GM10248 (cell line): ENCODE results near the gene PPM1F.

Experiments
- CTCF ChIA-PET: fragments of 300-600 bp; sonication (Branson Sonifier 250); formaldehyde crosslinking; extraction: SDS; loops from one replicate; lab custom pipeline; 2021; ENCODE audit warnings: antibody characterized with exemption; lab: Yijun Ruan, JAX
- POLR2A ChIA-PET: fragments of 350-650 bp; sonication (Branson Sonifier 250); formaldehyde crosslinking; extraction: SDS; loops from one replicate; lab custom pipeline; 2020; ENCODE audit warnings: antibody characterized with exemption; lab: Yijun Ruan, JAX
- DNase-seq: peaks from one replicate; pipeline ENCODE4 v3.0.0; 2012; ENCODE audit errors: extremely low spot score
- TF ChIP-seq, protein P1 (sequence below): IDR thresholded peaks from 2 replicates; pipeline ENCODE4 v1.5.1; 2012; ENCODE audit warnings: mild to moderate bottlenecking, low read depth; ENCODE audit errors: extremely low read depth, missing control alignments, control extremely low read depth

PPM1F gene

DNA sequence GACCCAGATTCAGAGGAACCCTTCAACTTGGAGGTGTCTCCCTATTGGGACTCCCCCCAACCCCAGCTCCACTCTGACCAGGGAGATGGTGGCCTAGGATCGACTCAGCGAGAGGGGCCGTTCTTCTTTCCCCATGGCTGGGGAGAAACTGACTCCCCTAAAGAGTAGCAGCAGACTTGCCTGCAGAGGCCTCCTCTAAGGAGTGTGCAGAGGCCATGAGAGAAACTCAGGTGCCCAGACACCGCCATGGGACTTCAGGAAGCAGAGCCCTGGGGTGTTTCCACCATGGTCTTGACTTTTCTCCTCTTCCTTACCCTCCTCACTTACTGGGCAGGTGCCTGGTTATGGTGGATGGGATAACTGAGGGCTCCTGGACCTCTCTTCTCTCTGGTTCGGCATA is 32.6 kb upstream of the PPM1F start:
- CTCF ChIA-PET = interaction anchor here (1.0 to 1.3 kb wide), 4 partner anchors 9 to 75 kb away, joined by 3 to 8 read pairs (median 4); no protein-coding TSS in a partner anchor
- no peak for DNase-seq
- TF ChIP-seq, protein P1, sequence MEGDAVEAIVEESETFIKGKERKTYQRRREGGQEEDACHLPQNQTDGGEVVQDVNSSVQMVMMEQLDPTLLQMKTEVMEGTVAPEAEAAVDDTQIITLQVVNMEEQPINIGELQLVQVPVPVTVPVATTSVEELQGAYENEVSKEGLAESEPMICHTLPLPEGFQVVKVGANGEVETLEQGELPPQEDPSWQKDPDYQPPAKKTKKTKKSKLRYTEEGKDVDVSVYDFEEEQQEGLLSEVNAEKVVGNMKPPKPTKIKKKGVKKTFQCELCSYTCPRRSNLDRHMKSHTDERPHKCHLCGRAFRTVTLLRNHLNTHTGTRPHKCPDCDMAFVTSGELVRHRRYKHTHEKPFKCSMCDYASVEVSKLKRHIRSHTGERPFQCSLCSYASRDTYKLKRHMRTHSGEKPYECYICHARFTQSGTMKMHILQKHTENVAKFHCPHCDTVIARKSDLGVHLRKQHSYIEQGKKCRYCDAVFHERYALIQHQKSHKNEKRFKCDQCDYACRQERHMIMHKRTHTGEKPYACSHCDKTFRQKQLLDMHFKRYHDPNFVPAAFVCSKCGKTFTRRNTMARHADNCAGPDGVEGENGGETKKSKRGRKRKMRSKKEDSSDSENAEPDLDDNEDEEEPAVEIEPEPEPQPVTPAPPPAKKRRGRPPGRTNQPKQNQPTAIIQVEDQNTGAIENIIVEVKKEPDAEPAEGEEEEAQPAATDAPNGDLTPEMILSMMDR = no peak
- POLR2A ChIA-PET = no interaction called here

DNA sequence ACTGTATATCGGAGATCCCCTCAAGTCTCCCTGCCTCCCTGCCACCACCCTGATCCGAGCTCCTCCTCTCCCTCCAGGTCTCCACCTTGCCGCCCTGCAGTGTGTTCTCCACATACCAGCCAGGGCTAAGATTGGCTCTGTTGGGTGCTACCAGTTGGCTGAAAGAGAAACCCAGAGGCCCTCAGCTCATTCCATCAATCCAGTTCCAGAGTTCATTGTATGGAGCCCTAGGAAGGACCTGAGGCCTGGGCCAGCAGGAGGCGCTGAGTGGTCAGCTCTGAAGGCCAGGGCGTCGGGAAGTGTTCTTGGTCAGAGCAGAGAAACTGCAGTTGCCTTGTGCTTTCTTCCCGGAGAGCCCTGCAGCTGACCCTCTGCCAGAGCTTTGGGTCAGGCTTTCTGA is 32.1 kb upstream of the PPM1F start:
- peak; percentile 55 for DNase-seq
- ChIA-PET CTCF (interaction anchor here (1.0 to 1.3 kb wide), 4 partner anchors 10 to 76 kb away, joined by 3 to 8 read pairs (median 4); no protein-coding TSS in a partner anchor), POLR2A (no interaction called here)
- TF ChIP-seq, protein P1 = peak; percentile 54

DNA sequence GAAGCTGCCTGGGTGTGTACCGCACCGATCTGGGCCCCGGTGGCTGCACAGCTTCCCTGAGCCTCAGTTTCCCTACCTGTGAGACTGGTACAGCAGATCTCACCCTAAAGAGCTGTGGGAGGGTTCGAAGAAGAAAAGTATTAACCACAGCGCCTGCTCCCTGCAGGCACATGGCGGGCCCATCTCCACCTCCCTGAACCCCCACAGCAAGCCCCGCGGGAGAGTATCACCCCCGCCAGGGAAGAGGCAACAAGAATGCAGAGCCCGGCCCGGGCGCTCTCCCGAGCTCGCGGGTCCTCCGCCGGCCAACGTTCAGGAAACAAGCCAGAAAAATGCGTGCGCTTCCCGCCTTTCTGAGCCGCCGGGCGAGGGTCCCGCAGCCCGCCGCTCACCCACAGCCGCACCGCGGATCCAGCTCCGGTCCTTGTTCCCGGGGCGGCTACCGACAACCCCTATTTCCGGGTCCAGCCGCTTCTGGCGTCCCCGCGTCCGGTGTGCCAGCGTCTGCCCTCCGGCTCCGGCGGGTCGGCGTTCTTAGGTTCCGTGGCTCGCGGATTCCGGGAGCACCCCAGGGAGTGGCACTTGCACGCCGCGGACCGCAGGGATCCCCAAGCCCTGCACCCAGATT is 29.8 kb upstream of the PPM1F start, which contains the start of gene TOP3B:
Gene TOP3B, minus strand, starts transcription at position 450 of the 628 bp plus-strand sequence. CDS start 7,078 bp downstream, outside the sequence.
- peak; percentile 93 for DNase-seq
- POLR2A ChIA-PET = no interaction called here
- TF ChIP-seq, protein P1 = no peak
- CTCF ChIA-PET = interaction anchor here (0.8 to 3.3 kb wide), 4 partner anchors 11 to 44 kb away, joined by 3 to 47 read pairs (median 12); no protein-coding TSS in a partner anchor

DNA sequence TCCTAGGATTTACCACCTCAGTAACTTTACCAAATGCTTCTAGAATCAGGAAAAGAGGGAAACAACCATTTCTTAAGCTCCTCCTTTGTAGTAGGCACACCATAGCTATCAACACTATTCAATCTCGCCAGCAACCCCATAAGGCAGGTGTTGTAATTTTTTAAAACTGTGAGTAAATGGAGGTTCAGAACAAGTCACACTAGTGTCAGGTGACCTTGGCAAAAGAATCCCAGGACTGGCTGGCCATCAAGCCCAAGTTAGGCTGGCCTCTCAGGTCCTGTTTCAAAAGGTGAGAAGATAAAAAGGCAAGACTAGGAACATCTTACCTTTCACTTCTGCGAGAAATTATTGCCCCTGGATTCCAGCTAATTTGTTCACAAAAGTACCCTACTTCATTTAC is 29.2 kb upstream of the PPM1F start:
- DNase-seq = no peak
- POLR2A ChIA-PET = no interaction called here
- TF ChIP-seq, protein P1 = no peak
- CTCF ChIA-PET = interaction anchor here (0.8 to 3.3 kb wide), 4 partner anchors 10 to 44 kb away, joined by 3 to 47 read pairs (median 12); no protein-coding TSS in a partner anchor

DNA sequence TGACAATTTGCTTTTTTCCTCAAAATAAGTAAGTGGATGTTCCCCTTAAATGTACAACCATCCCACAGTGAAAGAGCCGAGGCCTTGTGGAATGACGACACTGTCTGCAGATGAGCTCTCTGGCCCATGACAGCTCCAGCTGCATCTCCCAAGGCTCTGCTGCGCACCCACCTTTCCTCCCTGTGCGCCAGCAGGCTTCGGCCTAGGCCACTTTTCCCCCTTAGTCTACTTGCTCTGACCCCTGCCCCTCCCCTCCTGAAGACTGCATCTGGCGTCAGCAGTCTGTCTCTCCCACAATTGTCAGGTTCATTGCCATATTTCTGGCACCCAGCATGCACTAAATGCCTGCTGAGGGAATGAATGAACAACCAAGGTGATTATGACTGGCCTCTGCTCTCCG is 27.9 kb upstream of the PPM1F start:
- ChIA-PET CTCF (interaction anchor here (2.5 to 3.3 kb wide), 3 partner anchors 9 to 43 kb away, joined by 9 to 47 read pairs (median 14); no protein-coding TSS in a partner anchor), POLR2A (no interaction called here)
- no peak for DNase-seq
- TF ChIP-seq, protein P1 = no peak

DNA sequence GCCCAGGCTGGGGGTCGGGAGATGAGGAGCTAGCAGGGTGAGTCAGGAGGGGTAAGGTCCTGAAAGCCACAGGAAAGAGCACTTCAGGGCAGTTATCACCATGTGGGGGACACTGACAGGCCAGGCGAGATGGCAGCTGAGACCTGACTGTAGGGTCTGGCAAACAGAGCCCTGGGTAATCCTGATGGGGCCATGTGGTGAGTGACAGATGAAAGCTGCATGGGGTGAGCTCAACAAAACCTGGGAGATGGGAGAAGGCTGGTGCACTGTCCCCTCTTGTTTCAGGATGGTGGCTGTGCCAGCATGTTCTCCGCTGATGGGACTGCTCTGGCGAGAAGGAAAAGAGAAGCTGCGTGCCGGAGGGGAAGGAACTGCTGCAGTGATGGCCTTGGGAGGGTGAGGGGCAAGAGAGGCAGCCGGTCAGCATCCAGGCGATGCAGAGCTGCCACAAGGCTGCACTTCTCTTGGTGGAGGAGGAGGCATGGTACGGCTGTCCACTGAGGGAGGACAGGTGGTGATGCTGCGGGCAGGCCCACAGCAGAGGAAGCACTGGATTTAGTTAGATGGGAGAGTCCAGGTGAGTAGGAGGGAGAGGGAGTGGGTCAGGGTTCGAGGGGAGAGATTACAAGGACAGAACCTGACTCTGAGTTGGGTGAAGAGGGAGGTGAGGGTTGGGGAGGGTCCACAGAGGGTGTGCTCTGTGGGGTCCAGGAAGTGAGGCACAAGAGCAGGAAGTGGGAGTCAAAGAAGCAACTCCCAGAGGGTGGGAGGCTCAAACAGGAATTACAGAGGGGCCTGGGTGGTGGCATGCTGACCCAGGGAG is 26.1 kb upstream of the PPM1F start:
- TF ChIP-seq, protein P1 = no peak
- no peak for DNase-seq
- POLR2A ChIA-PET = no interaction called here
- CTCF ChIA-PET = interaction anchor here (0.8 to 1.1 kb wide), 2 partner anchors 26 to 41 kb away, joined by 3 to 7 read pairs; partner anchors contain the start of gene PPM1F
